ENCODE data around the gene RFPL1.
"Not testable (repeated sequence)": the region's sequence is repeated elsewhere in the genome, so short reads cannot be mapped to it uniquely, and the experiment has no call there.

The RFPL1 gene

GRCh38 chr22:29438283-29438682 is at the start of gene RFPL1:
Gene RFPL1 (plus strand): TSS chr22:29438583.
- not testable (repeated sequence) for DNase-seq (ENCODE audit: low read depth, low spot score)

- no peak for DNase-seq (ENCODE audit: low read depth, low spot score)
Observed at GRCh38 chr22:29388759-29389090, 49.7 kb upstream of the RFPL1 start.

- no peak for DNase-seq (ENCODE audit: low read depth, low spot score)
Observed at GRCh38 chr22:29390270-29390669, 48.1 kb upstream of the RFPL1 start.

GRCh38 chr22:29391546-29391945 is 46.8 kb upstream of the RFPL1 start:
- no peak for DNase-seq (ENCODE audit: low read depth, low spot score)

- no peak for DNase-seq (ENCODE audit: low read depth, low spot score)
Observed at GRCh38 chr22:29393019-29393608, 45.3 kb upstream of the RFPL1 start.

GRCh38 chr22:29394931-29395581 is 43.3 kb upstream of the RFPL1 start:
- DNase-seq (ENCODE audit: low read depth, low spot score), result peak; percentile 34

GRCh38 chr22:29396126-29396525 is 42.3 kb upstream of the RFPL1 start:
- no peak for DNase-seq (ENCODE audit: low read depth, low spot score)

- DNase-seq (ENCODE audit: low read depth, low spot score), result no peak
Observed at GRCh38 chr22:29397791-29398190, 40.6 kb upstream of the RFPL1 start.

- DNase-seq (ENCODE audit: low read depth, low spot score), result no peak
Observed at GRCh38 chr22:29400576-29400975, 37.8 kb upstream of the RFPL1 start.

GRCh38 chr22:29401538-29401937 is 36.8 kb upstream of the RFPL1 start:
- DNase-seq (ENCODE audit: low read depth, low spot score), result not testable (repeated sequence)

GRCh38 chr22:29408940-29409339 is 29.4 kb upstream of the RFPL1 start:
- DNase-seq (ENCODE audit: low read depth, low spot score), result no peak

GRCh38 chr22:29411569-29412211 is 26.7 kb upstream of the RFPL1 start:
- DNase-seq (ENCODE audit: low read depth, low spot score), result not testable (repeated sequence)

- not testable (repeated sequence) for DNase-seq (ENCODE audit: low read depth, low spot score)
Observed at GRCh38 chr22:29412772-29413171, 25.6 kb upstream of the RFPL1 start.

- peak; percentile 41 for DNase-seq (ENCODE audit: low read depth, low spot score)
Observed at GRCh38 chr22:29414951-29415591, 23.3 kb upstream of the RFPL1 start.

GRCh38 chr22:29418704-29419103 is 19.7 kb upstream of the RFPL1 start:
- not testable (repeated sequence) for DNase-seq (ENCODE audit: low read depth, low spot score)

GRCh38 chr22:29426476-29426875 is 11.9 kb upstream of the RFPL1 start:
- DNase-seq (ENCODE audit: low read depth, low spot score), result no peak

GRCh38 chr22:29427176-29427760 is 11.1 kb upstream of the RFPL1 start:
- no peak for DNase-seq (ENCODE audit: low read depth, low spot score)

GRCh38 chr22:29431986-29432385 is 6.4 kb upstream of the RFPL1 start:
- DNase-seq (ENCODE audit: low read depth, low spot score), result no peak

- no peak for DNase-seq (ENCODE audit: low read depth, low spot score)
Observed at GRCh38 chr22:29433856-29434255, 4.5 kb upstream of the RFPL1 start.

GRCh38 chr22:29434288-29434687 is 4.1 kb upstream of the RFPL1 start:
- DNase-seq (ENCODE audit: low read depth, low spot score), result no peak

- no peak for DNase-seq (ENCODE audit: low read depth, low spot score)
Observed at GRCh38 chr22:29435236-29436136, 2.9 kb upstream of the RFPL1 start.
